ENCODE measurements around the gene CCM2.

CCM2 gene

GRCh38 chr7:45119550-45119949, 119.5 kb downstream of the CCM2 start:
- no peaks in the 10 kb centered on the region for H3K27me3 ChIP-seq (ENCODE audit: insufficient read depth, low read length)
- H4K8ac ChIP-seq (ENCODE audit: low read depth, low read length), result no peak overlapping the region
- H4K91ac ChIP-seq (ENCODE audit: low read depth, low read length), result no peak overlapping the region
- no peak overlapping the region for H3K27ac ChIP-seq (ENCODE audit: low read depth, low read length)
- H3K79me1 ChIP-seq (ENCODE audit: low read length), result no peaks in the 10 kb centered on the region
- H3K4me3 ChIP-seq (ENCODE audit: low read depth, low read length), result no peak overlapping the region
- no peak overlapping the region for H2BK12ac ChIP-seq (ENCODE audit: low read length)
- H4K12ac ChIP-seq (ENCODE audit: low read depth, low read length), result no peak overlapping the region
- no peak overlapping the region for H3K4me2 ChIP-seq (ENCODE audit: low read length)
- no peak overlapping the region for H3K4ac ChIP-seq (ENCODE audit: low read depth, low read length)
- no peak overlapping the region for H2BK120ac ChIP-seq (ENCODE audit: insufficient read depth, low read length, poor library complexity)
- no peak for DNase-seq
- H3K14ac ChIP-seq (ENCODE audit: low read length), result no peak overlapping the region
- no peak overlapping the region for H3K23ac ChIP-seq (ENCODE audit: low read length)
- no peaks in the 10 kb centered on the region for H3K79me2 ChIP-seq (ENCODE audit: control insufficient read depth, insufficient read depth, low read length, poor library complexity)
- no peaks in the 10 kb centered on the region for H3K9me3 ChIP-seq (ENCODE audit: insufficient read depth, low read depth, low read length)
- H3K18ac ChIP-seq (ENCODE audit: low read length), result no peak overlapping the region
- no peak overlapping the region for H2AFZ ChIP-seq (ENCODE audit: insufficient read depth, low read length, poor library complexity)
- WGBS (ENCODE audit: extremely low coverage, insufficient coverage, insufficient read length), result no CpG with 5 or more reads among the region's 3 CpGs
- no peaks in the 10 kb centered on the region for H3K36me3 ChIP-seq (ENCODE audit: control insufficient read depth in 1 of 2, insufficient read depth in 2 of 2, low read length in 2 of 2)
- H2BK5ac ChIP-seq (ENCODE audit: low read depth, low read length, poor library complexity), result no peak overlapping the region
- H2AK5ac ChIP-seq (ENCODE audit: low read length), result no peak overlapping the region
- H3K4me1 ChIP-seq (ENCODE audit: control insufficient read depth in 1 of 2, insufficient read depth in 2 of 2, low read length in 2 of 2), result no peaks in the 10 kb centered on the region
- no peak overlapping the region for H3K9ac ChIP-seq (ENCODE audit: low read length)

DNA sequence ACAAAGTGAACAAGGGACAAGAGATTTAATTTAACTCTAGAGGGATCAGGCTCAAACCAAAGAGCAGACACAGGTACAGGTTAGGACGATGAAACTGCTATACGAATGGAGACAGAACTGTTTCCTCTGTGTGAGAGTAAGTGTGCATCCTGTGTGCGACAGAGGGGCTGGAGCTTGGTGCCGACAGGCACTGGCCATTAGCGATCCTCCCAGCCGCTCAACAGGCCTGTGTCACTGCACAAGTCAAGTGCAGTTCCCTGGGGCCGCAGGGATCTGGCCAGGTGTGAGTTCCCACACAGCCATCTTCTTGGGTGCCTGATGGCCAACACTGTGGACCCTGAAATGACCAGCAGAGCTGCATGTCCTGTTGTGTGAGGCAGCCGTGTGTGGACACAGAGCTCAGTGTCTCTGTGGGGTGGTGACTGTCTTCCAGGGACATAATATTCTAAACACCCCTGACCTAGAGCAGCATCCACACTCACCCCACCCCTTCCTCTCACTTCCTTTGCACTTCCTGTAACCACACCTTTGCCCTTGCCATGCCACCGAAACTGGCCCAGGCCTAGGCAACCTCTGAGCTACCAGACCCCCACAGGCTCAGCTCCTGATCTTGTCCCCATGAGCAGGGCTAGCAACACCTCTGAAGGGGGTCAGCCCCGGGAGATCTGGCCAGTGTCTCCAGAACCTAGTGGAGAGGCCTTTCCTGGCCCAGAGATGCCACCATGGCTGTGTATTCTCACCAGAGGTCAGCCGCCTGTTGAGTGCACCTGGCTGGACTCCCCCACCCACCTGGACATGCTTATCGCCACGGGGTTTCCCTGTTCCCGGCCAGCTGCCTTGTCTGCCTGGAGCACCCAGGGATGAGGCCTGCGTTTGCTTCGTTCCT, 123.2 kb downstream of the CCM2 start:
- no peak overlapping the region for H3K4me3 ChIP-seq (ENCODE audit: low read depth, low read length)
- no peak overlapping the region for H2AK5ac ChIP-seq (ENCODE audit: low read length)
- H3K79me2 ChIP-seq (ENCODE audit: control insufficient read depth, insufficient read depth, low read length, poor library complexity), result no peaks in the 10 kb centered on the region
- no peak overlapping the region for H2BK12ac ChIP-seq (ENCODE audit: low read length)
- H3K79me1 ChIP-seq (ENCODE audit: low read length), result no peaks in the 10 kb centered on the region
- no peak overlapping the region for H2BK120ac ChIP-seq (ENCODE audit: insufficient read depth, low read length, poor library complexity)
- no peak overlapping the region for H3K14ac ChIP-seq (ENCODE audit: low read length)
- no peak overlapping the region for H3K23ac ChIP-seq (ENCODE audit: low read length)
- H4K12ac ChIP-seq (ENCODE audit: low read depth, low read length), result no peak overlapping the region
- no peak overlapping the region for H3K27ac ChIP-seq (ENCODE audit: low read depth, low read length)
- H3K9ac ChIP-seq (ENCODE audit: low read length), result no peak overlapping the region
- H2BK5ac ChIP-seq (ENCODE audit: low read depth, low read length, poor library complexity), result no peak overlapping the region
- no peak overlapping the region for H3K4ac ChIP-seq (ENCODE audit: low read depth, low read length)
- no peak overlapping the region for H3K18ac ChIP-seq (ENCODE audit: low read length)
- H3K4me1 ChIP-seq (ENCODE audit: control insufficient read depth in 1 of 2, insufficient read depth in 2 of 2, low read length in 2 of 2), result no peaks in the 10 kb centered on the region
- no peak overlapping the region for H4K8ac ChIP-seq (ENCODE audit: low read depth, low read length)
- no peak overlapping the region for H2AFZ ChIP-seq (ENCODE audit: insufficient read depth, low read length, poor library complexity)
- no peaks in the 10 kb centered on the region for H3K27me3 ChIP-seq (ENCODE audit: insufficient read depth, low read length)
- WGBS (ENCODE audit: extremely low coverage, insufficient coverage, insufficient read length), result no CpG with 5 or more reads among the region's 16 CpGs
- H3K4me2 ChIP-seq (ENCODE audit: low read length), result no peak overlapping the region
- H3K9me3 ChIP-seq (ENCODE audit: insufficient read depth, low read depth, low read length), result no peaks in the 10 kb centered on the region
- DNase-seq, result no peak
- H4K91ac ChIP-seq (ENCODE audit: low read depth, low read length), result no peak overlapping the region
- no peaks in the 10 kb centered on the region for H3K36me3 ChIP-seq (ENCODE audit: control insufficient read depth in 1 of 2, insufficient read depth in 2 of 2, low read length in 2 of 2)

GRCh38 chr7:45123913-45124710, 124.1 kb downstream of the CCM2 start:
- H3K4me1 ChIP-seq (ENCODE audit: control insufficient read depth in 1 of 2, insufficient read depth in 2 of 2, low read length in 2 of 2), result no peaks in the 10 kb centered on the region
- no peak overlapping the region for H3K4me2 ChIP-seq (ENCODE audit: low read length)
- H2BK12ac ChIP-seq (ENCODE audit: low read length), result no peak overlapping the region
- no peaks in the 10 kb centered on the region for H3K79me1 ChIP-seq (ENCODE audit: low read length)
- H3K27ac ChIP-seq (ENCODE audit: low read depth, low read length), result no peak overlapping the region
- H3K4me3 ChIP-seq (ENCODE audit: low read depth, low read length), result no peak overlapping the region
- no peak overlapping the region for H2AFZ ChIP-seq (ENCODE audit: insufficient read depth, low read length, poor library complexity)
- H2AK5ac ChIP-seq (ENCODE audit: low read length), result no peak overlapping the region
- no peak overlapping the region for H2BK5ac ChIP-seq (ENCODE audit: low read depth, low read length, poor library complexity)
- no CpG with 5 or more reads among the region's 12 CpGs for WGBS (ENCODE audit: extremely low coverage, insufficient coverage, insufficient read length)
- H2BK120ac ChIP-seq (ENCODE audit: insufficient read depth, low read length, poor library complexity), result no peak overlapping the region
- no peak overlapping the region for H4K12ac ChIP-seq (ENCODE audit: low read depth, low read length)
- H3K4ac ChIP-seq (ENCODE audit: low read depth, low read length), result no peak overlapping the region
- no peaks in the 10 kb centered on the region for H3K79me2 ChIP-seq (ENCODE audit: control insufficient read depth, insufficient read depth, low read length, poor library complexity)
- DNase-seq, result no peak
- no peak overlapping the region for H3K18ac ChIP-seq (ENCODE audit: low read length)
- H3K14ac ChIP-seq (ENCODE audit: low read length), result no peak overlapping the region
- no peaks in the 10 kb centered on the region for H3K27me3 ChIP-seq (ENCODE audit: insufficient read depth, low read length)
- no peak overlapping the region for H4K91ac ChIP-seq (ENCODE audit: low read depth, low read length)
- no peak overlapping the region for H3K9ac ChIP-seq (ENCODE audit: low read length)
- no peak overlapping the region for H4K8ac ChIP-seq (ENCODE audit: low read depth, low read length)
- H3K9me3 ChIP-seq (ENCODE audit: insufficient read depth, low read depth, low read length), result no peaks in the 10 kb centered on the region
- H3K36me3 ChIP-seq (ENCODE audit: control insufficient read depth in 1 of 2, insufficient read depth in 2 of 2, low read length in 2 of 2), result no peaks in the 10 kb centered on the region
- H3K23ac ChIP-seq (ENCODE audit: low read length), result no peak overlapping the region

DNA sequence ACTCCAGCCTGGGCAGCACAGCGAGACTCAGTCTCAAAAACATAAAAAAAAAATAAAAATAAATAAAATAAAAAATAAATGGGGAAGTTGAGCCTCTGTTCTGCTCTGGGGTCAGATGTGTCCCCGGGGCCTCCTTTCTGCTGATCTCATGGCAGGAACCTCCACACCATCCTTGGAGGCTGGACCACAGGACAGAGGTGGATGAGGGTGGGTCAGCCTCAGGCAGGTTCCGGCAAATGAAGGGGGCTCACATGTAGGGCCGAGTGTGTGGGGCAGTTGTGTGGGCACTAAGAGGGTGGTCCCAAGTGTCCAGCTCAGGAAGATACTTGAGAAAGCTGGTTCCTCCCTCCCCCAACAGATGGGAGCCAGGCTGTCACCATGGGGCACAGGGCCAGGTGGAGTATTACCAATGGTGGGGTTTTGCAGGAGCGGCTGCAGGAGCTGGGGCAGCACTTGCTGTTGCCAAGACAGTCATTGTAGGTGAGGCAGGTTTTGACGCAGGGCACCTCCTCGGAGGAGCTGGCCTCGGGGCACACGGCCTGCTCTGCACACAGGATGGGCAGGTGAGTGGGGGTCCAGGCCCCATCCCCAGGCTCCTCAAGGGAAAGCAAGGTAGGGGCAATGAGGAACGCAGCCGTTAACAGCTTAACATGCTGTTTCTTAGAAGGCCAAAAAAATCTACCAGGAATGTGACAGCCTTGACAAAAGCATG, 125.3 kb downstream of the CCM2 start:
- no peak overlapping the region for H3K4me2 ChIP-seq (ENCODE audit: low read length)
- no peak overlapping the region for H4K12ac ChIP-seq (ENCODE audit: low read depth, low read length)
- no peak overlapping the region for H3K9ac ChIP-seq (ENCODE audit: low read length)
- no peak overlapping the region for H3K14ac ChIP-seq (ENCODE audit: low read length)
- no peak overlapping the region for H4K91ac ChIP-seq (ENCODE audit: low read depth, low read length)
- H3K27ac ChIP-seq (ENCODE audit: low read depth, low read length), result no peak overlapping the region
- no peak overlapping the region for H2BK120ac ChIP-seq (ENCODE audit: insufficient read depth, low read length, poor library complexity)
- H3K79me2 ChIP-seq (ENCODE audit: control insufficient read depth, insufficient read depth, low read length, poor library complexity), result no peaks in the 10 kb centered on the region
- H2BK5ac ChIP-seq (ENCODE audit: low read depth, low read length, poor library complexity), result no peak overlapping the region
- no peaks in the 10 kb centered on the region for H3K4me1 ChIP-seq (ENCODE audit: control insufficient read depth in 1 of 2, insufficient read depth in 2 of 2, low read length in 2 of 2)
- WGBS (ENCODE audit: extremely low coverage, insufficient coverage, insufficient read length), result no CpG with 5 or more reads among the region's 11 CpGs
- no peaks in the 10 kb centered on the region for H3K36me3 ChIP-seq (ENCODE audit: control insufficient read depth in 1 of 2, insufficient read depth in 2 of 2, low read length in 2 of 2)
- no peaks in the 10 kb centered on the region for H3K79me1 ChIP-seq (ENCODE audit: low read length)
- H3K9me3 ChIP-seq (ENCODE audit: insufficient read depth, low read depth, low read length), result no peaks in the 10 kb centered on the region
- no peak overlapping the region for H3K18ac ChIP-seq (ENCODE audit: low read length)
- H2BK12ac ChIP-seq (ENCODE audit: low read length), result no peak overlapping the region
- no peak for DNase-seq
- no peak overlapping the region for H3K4me3 ChIP-seq (ENCODE audit: low read depth, low read length)
- H2AK5ac ChIP-seq (ENCODE audit: low read length), result no peak overlapping the region
- no peak overlapping the region for H2AFZ ChIP-seq (ENCODE audit: insufficient read depth, low read length, poor library complexity)
- H3K23ac ChIP-seq (ENCODE audit: low read length), result no peak overlapping the region
- no peak overlapping the region for H3K4ac ChIP-seq (ENCODE audit: low read depth, low read length)
- H4K8ac ChIP-seq (ENCODE audit: low read depth, low read length), result no peak overlapping the region
- H3K27me3 ChIP-seq (ENCODE audit: insufficient read depth, low read length), result no peaks in the 10 kb centered on the region

Measured in trophoblast cell (in vitro differentiated cells and primary cell).